ENCODE data around the gene MYO3B. TPM values are rescaled to one million over a fixed set of nuclear protein-coding genes. Genes with fewer than 3 reads are reported as not detected.

MYO3B gene
- total RNA-seq, 2 donors from 2014 or later = 5.2 to 10.9 TPM

DNA sequence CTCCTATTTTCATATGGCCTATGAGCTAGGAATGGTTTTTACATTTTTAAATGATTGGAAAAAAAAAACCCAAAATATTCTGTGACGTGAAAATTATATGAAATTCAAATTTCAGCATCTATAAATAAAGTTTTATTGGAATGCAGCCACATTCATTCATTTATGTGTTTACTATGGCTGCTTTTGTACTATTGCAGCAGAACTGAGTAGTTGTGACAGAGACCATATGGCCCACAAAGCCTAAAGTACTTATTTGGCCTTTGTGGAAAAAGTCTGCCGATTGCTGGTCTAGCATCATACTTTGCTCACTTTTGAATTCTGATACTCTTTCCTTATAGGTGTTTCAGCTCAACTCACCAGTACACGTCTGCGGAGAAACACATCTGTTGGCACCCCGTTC, 39.0 kb downstream of the MYO3B start:
- Histone ChIP-seq H3K4me1 (ENCODE audit: control insufficient read depth, insufficient read depth, low read length) (peaks cover 7% of the 10 kb centered on the region), H3K36me3 (ENCODE audit: control insufficient read depth, insufficient read depth, low read length) (no peaks in the 10 kb centered on the region), H3K9ac (ENCODE audit: extremely low read depth, low read length, poor library complexity, severe bottlenecking) (no peak overlapping the region), H3K9me3 (ENCODE audit: control insufficient read depth, low read length) (no peaks in the 10 kb centered on the region), H3K27ac (ENCODE audit: low read depth, low read length) (no peak overlapping the region), H3K27me3 (ENCODE audit: control insufficient read depth, insufficient read depth, low read length, poor library complexity, severe bottlenecking) (no peaks in the 10 kb centered on the region), H3K4me3 (ENCODE audit: low read length) (no peak overlapping the region)
- Mint-ChIP-seq H3K9me3 (peaks cover 4% of the 10 kb centered on the region), H3K36me3 (ENCODE audit: low read depth) (no peaks in the 10 kb centered on the region), H3K4me1 (peaks cover 47% of the 10 kb centered on the region), H3K4me3 (no peak overlapping the region), H3K27ac (no peak overlapping the region), H3K27me3 (ENCODE audit: insufficient read depth) (no peaks in the 10 kb centered on the region)
- TF ChIP-seq, protein P1, sequence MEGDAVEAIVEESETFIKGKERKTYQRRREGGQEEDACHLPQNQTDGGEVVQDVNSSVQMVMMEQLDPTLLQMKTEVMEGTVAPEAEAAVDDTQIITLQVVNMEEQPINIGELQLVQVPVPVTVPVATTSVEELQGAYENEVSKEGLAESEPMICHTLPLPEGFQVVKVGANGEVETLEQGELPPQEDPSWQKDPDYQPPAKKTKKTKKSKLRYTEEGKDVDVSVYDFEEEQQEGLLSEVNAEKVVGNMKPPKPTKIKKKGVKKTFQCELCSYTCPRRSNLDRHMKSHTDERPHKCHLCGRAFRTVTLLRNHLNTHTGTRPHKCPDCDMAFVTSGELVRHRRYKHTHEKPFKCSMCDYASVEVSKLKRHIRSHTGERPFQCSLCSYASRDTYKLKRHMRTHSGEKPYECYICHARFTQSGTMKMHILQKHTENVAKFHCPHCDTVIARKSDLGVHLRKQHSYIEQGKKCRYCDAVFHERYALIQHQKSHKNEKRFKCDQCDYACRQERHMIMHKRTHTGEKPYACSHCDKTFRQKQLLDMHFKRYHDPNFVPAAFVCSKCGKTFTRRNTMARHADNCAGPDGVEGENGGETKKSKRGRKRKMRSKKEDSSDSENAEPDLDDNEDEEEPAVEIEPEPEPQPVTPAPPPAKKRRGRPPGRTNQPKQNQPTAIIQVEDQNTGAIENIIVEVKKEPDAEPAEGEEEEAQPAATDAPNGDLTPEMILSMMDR (conservative IDR thresholded peaks at IDR 0.05) = no peak
- 71 to 72% methylated on average over 4 of the region's 5 CpGs for WGBS, 2 experiments (ENCODE audit: insufficient coverage in 1 of 2, insufficient read length in 1 of 2)
- no peak for DNase-seq

DNA sequence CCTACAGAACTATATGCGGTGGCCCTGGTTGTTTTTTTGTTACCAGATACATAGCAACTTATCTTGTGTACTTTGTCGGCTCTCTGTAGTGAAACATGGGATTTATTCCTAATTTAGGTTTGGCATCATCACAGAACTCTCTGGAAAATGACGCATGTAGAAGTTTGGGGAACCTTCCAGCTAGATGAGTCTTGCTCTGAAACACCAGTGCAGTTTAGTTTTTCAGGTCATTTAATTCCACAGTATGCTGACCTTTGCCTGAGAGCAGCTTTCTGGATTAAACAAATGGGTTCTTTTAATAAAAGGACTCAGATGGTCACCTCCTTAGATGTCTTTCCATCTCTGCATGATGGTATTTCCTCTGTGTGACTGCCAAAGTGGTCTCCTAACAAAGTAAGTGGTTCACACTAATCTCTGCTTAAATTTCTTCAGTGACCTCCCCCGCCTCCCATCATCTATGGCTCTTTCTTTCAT, 39.9 kb downstream of the MYO3B start:
- no peak overlapping the region for H3K9ac ChIP-seq (ENCODE audit: extremely low read depth, low read length, poor library complexity, severe bottlenecking)
- no peaks in the 10 kb centered on the region for H3K9me3 Mint-ChIP-seq

DNA sequence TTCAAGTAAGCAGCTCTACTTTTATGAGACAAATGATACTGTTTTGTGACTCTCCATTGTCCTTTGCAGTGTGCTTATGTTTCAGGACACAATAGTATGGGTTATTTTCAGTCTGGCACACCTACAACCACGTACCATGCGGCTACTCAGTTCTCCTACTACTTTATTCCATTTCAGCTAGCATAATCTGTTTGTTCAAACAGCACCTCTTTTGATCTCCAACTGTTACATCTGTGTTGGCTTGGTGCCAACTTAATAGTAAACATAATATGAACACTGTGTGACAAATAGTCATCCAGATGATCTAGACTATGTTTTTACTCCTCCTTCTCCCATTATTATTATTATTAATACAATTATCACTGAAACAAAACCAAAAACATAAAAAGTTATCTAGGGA, 40.5 kb downstream of the MYO3B start:
- WGBS, 2 experiments (ENCODE audit: insufficient coverage in 1 of 2, insufficient read length in 1 of 2) = 97% methylated on average over 2 of the region's 2 CpGs; no CpG with 5 or more reads in 1 of the 2 experiments
- no peak overlapping the region for H3K27ac Mint-ChIP-seq

More for the DNA sequence above, 39.9 kb downstream of the MYO3B start:
- 90 to 92% methylated on average over 2 to 4 of the region's 4 CpGs for WGBS, 2 experiments (ENCODE audit: insufficient coverage in 1 of 2, insufficient read length in 1 of 2)
- no peak overlapping the region for H3K4me3 ChIP-seq (ENCODE audit: low read length)
- TF ChIP-seq, protein P1 (conservative IDR thresholded peaks at IDR 0.05) = no peak
- no peaks in the 10 kb centered on the region for H3K36me3 ChIP-seq (ENCODE audit: control insufficient read depth, insufficient read depth, low read length)
- Mint-ChIP-seq H3K36me3 (ENCODE audit: low read depth) (no peaks in the 10 kb centered on the region), H3K27ac (no peak overlapping the region), H3K27me3 (ENCODE audit: insufficient read depth) (no peaks in the 10 kb centered on the region), H3K4me3 (no peak overlapping the region), H3K4me1 (peaks cover 50% of the 10 kb centered on the region)
- no peaks in the 10 kb centered on the region for H3K27me3 ChIP-seq (ENCODE audit: control insufficient read depth, insufficient read depth, low read length, poor library complexity, severe bottlenecking)
- DNase-seq = no peak
- peaks cover 12% of the 10 kb centered on the region for H3K4me1 ChIP-seq (ENCODE audit: control insufficient read depth, insufficient read depth, low read length)
- H3K9me3 ChIP-seq (ENCODE audit: control insufficient read depth, low read length) = no peaks in the 10 kb centered on the region
- no peak overlapping the region for H3K27ac ChIP-seq (ENCODE audit: low read depth, low read length)

More for the DNA sequence above, 40.5 kb downstream of the MYO3B start:
- peaks cover 12% of the 10 kb centered on the region for H3K4me1 ChIP-seq (ENCODE audit: control insufficient read depth, insufficient read depth, low read length)
- H3K27ac ChIP-seq (ENCODE audit: low read depth, low read length) = no peak overlapping the region
- Mint-ChIP-seq H3K4me1 (peaks cover 48% of the 10 kb centered on the region), H3K36me3 (ENCODE audit: low read depth) (no peaks in the 10 kb centered on the region), H3K9me3 (no peaks in the 10 kb centered on the region), H3K4me3 (no peak overlapping the region), H3K27me3 (ENCODE audit: insufficient read depth) (no peaks in the 10 kb centered on the region)
- H3K9ac ChIP-seq (ENCODE audit: extremely low read depth, low read length, poor library complexity, severe bottlenecking) = no peak overlapping the region
- H3K9me3 ChIP-seq (ENCODE audit: control insufficient read depth, low read length) = no peaks in the 10 kb centered on the region
- no peak overlapping the region for H3K4me3 ChIP-seq (ENCODE audit: low read length)
- H3K27me3 ChIP-seq (ENCODE audit: control insufficient read depth, insufficient read depth, low read length, poor library complexity, severe bottlenecking) = no peaks in the 10 kb centered on the region
- TF ChIP-seq, protein P1 (conservative IDR thresholded peaks at IDR 0.05) = no peak
- no peak for DNase-seq
- H3K36me3 ChIP-seq (ENCODE audit: control insufficient read depth, insufficient read depth, low read length) = no peaks in the 10 kb centered on the region
